ENCODE data around the gene UBALD2.
"Not testable (repeated sequence)": the region's sequence is repeated elsewhere in the genome, so short reads cannot be mapped to it uniquely, and the experiment has no call there.

The UBALD2 gene

DNA sequence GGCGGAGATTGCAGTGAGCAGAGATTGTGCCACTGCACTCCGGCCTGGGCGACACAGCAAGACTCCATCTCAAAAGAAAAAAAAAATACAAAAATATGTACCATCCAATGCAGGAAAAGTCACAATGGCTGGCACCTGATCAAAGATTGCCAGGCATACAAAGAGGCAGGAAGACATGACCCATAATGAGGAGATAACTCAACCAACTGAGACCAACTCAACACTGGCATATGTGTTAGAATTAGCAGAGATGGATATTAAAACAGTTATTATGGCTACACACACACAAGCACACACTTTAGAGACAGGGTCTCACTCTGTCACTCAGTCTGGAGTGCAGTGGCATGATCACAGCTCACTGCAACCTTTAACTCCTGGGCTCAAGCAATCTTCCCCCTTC lies 32.3 kb downstream of the UBALD2 start:
- Histone ChIP-seq H3K36me3 (ENCODE audit: insufficient read depth, low read length) (peaks cover 13% of the 10 kb centered on the region), H3K79me2 (ENCODE audit: insufficient read depth, low read length) (no peaks in the 10 kb centered on the region), H3K9me3 (ENCODE audit: insufficient read depth, low read length, severe bottlenecking) (no peaks in the 10 kb centered on the region), H3K4me3 (ENCODE audit: low read depth in 1 of 2, low read length in 2 of 2) (no peak overlapping the region), H3K4me2 (ENCODE audit: insufficient read depth, low read length) (no peak overlapping the region), H2AFZ (ENCODE audit: low read depth, low read length) (no peak overlapping the region), H3K27me3 (ENCODE audit: insufficient read depth, low read length, poor library complexity) (no peaks in the 10 kb centered on the region), H3K9ac (ENCODE audit: low read depth, low read length) (no peak overlapping the region), H4K20me1 (ENCODE audit: insufficient read depth, low read length) (no peaks in the 10 kb centered on the region), H3K4me1 (ENCODE audit: insufficient read depth, low read length) (peaks cover 3% of the 10 kb centered on the region), H3K27ac (ENCODE audit: low read length) (no peak overlapping the region)
- ATAC-seq (ENCODE audit: insufficient read depth, low read depth) (no peak), DNase-seq (no peak)
- TF ChIP-seq, protein P1, sequence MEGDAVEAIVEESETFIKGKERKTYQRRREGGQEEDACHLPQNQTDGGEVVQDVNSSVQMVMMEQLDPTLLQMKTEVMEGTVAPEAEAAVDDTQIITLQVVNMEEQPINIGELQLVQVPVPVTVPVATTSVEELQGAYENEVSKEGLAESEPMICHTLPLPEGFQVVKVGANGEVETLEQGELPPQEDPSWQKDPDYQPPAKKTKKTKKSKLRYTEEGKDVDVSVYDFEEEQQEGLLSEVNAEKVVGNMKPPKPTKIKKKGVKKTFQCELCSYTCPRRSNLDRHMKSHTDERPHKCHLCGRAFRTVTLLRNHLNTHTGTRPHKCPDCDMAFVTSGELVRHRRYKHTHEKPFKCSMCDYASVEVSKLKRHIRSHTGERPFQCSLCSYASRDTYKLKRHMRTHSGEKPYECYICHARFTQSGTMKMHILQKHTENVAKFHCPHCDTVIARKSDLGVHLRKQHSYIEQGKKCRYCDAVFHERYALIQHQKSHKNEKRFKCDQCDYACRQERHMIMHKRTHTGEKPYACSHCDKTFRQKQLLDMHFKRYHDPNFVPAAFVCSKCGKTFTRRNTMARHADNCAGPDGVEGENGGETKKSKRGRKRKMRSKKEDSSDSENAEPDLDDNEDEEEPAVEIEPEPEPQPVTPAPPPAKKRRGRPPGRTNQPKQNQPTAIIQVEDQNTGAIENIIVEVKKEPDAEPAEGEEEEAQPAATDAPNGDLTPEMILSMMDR (IDR thresholded peaks at IDR 0.05; ENCODE audit: borderline replicate concordance, extremely low read depth, low read length, poor library complexity, severe bottlenecking), result no peak
- TF ChIP-seq EZH2 (IDR thresholded peaks at IDR 0.05; ENCODE audit: borderline replicate concordance, low read depth, low read length, severe bottlenecking), result no peak

DNA sequence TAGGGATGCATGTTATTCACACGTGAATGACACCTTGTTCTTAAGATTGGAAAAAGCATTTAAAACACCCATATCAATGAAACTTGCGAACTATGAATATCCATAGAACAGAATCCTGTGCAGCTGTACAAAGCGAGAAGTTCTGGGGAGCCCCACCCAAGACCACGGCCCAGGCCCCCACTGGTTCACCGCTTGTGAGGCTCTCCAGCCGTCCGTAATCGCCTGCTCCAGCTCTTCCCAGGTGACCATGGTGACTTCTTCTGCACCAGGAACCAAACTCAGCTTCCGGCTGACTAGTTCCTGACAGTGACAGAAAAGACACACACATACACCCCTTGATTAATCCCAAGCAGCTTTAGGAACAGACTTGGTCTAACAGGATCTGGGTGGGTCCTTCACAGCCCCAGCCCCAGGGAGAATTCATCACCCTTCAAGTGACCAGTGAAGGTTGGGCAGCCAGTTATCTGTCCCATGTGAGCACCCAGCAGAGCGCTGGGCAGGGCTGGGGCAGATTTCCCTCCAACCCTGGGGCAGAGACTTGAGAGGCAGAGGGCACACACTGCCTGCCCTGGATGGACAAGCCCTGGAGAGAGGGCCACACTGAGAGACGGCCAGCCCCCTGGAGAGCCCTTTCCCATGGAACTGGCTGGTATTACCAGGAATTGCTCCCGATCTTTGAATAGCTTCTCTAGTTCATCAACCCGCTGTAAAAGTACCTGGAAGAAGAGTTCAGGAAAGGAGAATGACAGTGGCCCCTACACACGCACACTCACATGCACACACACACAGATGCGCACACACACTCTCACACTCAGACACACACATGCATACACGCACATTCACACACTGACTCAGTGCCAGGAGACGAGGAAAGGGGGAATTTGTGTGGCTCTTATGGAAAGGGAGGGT lies 39.3 kb downstream of the UBALD2 start:
- H3K9ac ChIP-seq (ENCODE audit: low read depth, low read length), result no peak overlapping the region
- H3K4me2 ChIP-seq (ENCODE audit: insufficient read depth, low read length), result no peak overlapping the region
- no peak overlapping the region for H2AFZ ChIP-seq (ENCODE audit: low read depth, low read length)
- ATAC-seq (ENCODE audit: insufficient read depth, low read depth) (no peak), DNase-seq (no peak)
- TF ChIP-seq, protein P1 (IDR thresholded peaks at IDR 0.05; ENCODE audit: borderline replicate concordance, extremely low read depth, low read length, poor library complexity, severe bottlenecking), result no peak
- no peak for TF ChIP-seq EZH2 (IDR thresholded peaks at IDR 0.05; ENCODE audit: borderline replicate concordance, low read depth, low read length, severe bottlenecking)
- no peaks in the 10 kb centered on the region for H3K9me3 ChIP-seq (ENCODE audit: insufficient read depth, low read length, severe bottlenecking)
- no peaks in the 10 kb centered on the region for H3K4me1 ChIP-seq (ENCODE audit: insufficient read depth, low read length)
- no peaks in the 10 kb centered on the region for H3K79me2 ChIP-seq (ENCODE audit: insufficient read depth, low read length)
- 0 out of 2 replicates have a peak, but pooled peaks cover 12% of the 10 kb centered on the region for H3K36me3 ChIP-seq (ENCODE audit: insufficient read depth, low read length)
- H3K4me3 ChIP-seq (ENCODE audit: low read depth in 1 of 2, low read length in 2 of 2), result no peak overlapping the region
- no peak overlapping the region for H3K27ac ChIP-seq (ENCODE audit: low read length)
- H3K27me3 ChIP-seq (ENCODE audit: insufficient read depth, low read length, poor library complexity), result no peaks in the 10 kb centered on the region
- H4K20me1 ChIP-seq (ENCODE audit: insufficient read depth, low read length), result no peaks in the 10 kb centered on the region

DNA sequence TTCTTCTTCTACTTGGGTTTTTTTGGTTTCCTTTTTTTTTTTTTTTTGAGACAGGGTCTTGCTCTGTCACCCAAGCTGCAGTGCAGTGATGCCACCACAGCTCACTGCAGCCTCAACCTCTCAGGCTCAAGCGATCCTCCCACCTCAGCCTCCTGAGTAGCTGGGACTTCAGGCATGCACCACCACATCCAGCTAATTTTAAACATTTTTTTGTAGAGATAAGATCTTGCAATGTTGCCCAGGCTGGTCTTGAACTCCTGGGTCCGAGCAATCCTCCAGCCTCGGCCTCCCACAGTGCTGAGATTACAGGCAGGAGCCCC lies 39.9 kb downstream of the UBALD2 start:
- not testable (repeated sequence) for ATAC-seq (ENCODE audit: insufficient read depth, low read depth)

DNA sequence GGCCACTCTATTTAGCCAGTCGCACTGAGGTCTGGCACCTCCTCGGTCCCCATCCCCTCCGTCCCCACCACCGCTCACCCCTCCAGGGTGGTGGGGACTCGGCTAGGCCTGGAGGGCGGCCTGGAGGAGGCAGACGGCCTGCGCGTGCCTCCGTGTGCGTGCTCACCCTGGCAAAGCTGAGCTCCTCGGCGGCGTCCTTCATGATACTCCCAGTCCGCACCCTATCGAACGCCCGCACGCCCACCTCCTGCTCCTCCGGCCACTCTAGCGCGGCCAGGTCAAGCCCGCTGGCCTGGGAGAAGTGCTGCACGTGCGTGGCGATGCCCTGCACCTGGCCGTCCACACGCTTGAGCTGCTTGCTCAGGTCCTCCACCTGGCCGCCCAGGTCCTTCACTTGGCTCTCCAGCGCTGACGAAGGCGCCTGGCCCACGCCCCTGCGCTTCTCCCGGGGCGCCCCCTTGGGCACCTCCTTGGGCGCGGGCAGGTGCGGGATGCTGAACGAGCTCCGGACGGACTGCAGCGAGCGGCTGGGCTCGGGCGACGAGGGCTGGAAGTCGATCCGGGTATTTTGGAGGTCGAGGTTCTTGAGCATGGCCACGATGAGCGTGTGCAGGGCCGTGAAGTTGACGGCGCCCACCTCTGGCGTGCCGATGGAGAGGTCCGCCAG lies 42.3 kb downstream of the UBALD2 start:
- no peaks in the 10 kb centered on the region for H3K79me2 ChIP-seq (ENCODE audit: insufficient read depth, low read length)
- H3K4me1 ChIP-seq (ENCODE audit: insufficient read depth, low read length), result no peaks in the 10 kb centered on the region
- no peak overlapping the region for H3K27ac ChIP-seq (ENCODE audit: low read length)
- peaks cover 36% of the 10 kb centered on the region for H3K36me3 ChIP-seq (ENCODE audit: insufficient read depth, low read length)
- H3K9ac ChIP-seq (ENCODE audit: low read depth, low read length), result no peak overlapping the region
- no peaks in the 10 kb centered on the region for H3K9me3 ChIP-seq (ENCODE audit: insufficient read depth, low read length, severe bottlenecking)
- H3K27me3 ChIP-seq (ENCODE audit: insufficient read depth, low read length, poor library complexity), result no peaks in the 10 kb centered on the region
- ATAC-seq (ENCODE audit: insufficient read depth, low read depth), result no peak
- DNase-seq, result no peak
- no peak overlapping the region for H3K4me2 ChIP-seq (ENCODE audit: insufficient read depth, low read length)
- H3K4me3 ChIP-seq (ENCODE audit: low read depth in 1 of 2, low read length in 2 of 2), result no peak overlapping the region
- TF ChIP-seq, protein P1 (IDR thresholded peaks at IDR 0.05; ENCODE audit: borderline replicate concordance, extremely low read depth, low read length, poor library complexity, severe bottlenecking), result no peak
- no peak for TF ChIP-seq EZH2 (IDR thresholded peaks at IDR 0.05; ENCODE audit: borderline replicate concordance, low read depth, low read length, severe bottlenecking)
- H4K20me1 ChIP-seq (ENCODE audit: insufficient read depth, low read length), result no peaks in the 10 kb centered on the region
- no peak overlapping the region for H2AFZ ChIP-seq (ENCODE audit: low read depth, low read length)

More for the DNA sequence above, 39.9 kb downstream of the UBALD2 start:
- H3K9me3 ChIP-seq (ENCODE audit: insufficient read depth, low read length, severe bottlenecking); H3K4me2 ChIP-seq (ENCODE audit: insufficient read depth, low read length); H3K4me1 ChIP-seq (ENCODE audit: insufficient read depth, low read length); H3K9ac ChIP-seq (ENCODE audit: low read depth, low read length); H3K4me3 ChIP-seq (ENCODE audit: low read depth in 1 of 2, low read length in 2 of 2); H2AFZ ChIP-seq (ENCODE audit: low read depth, low read length); H3K27ac ChIP-seq (ENCODE audit: low read length); H3K27me3 ChIP-seq (ENCODE audit: insufficient read depth, low read length, poor library complexity); DNase-seq; H3K79me2 ChIP-seq (ENCODE audit: insufficient read depth, low read length); H4K20me1 ChIP-seq (ENCODE audit: insufficient read depth, low read length): not testable (repeated sequence)
- H3K36me3 ChIP-seq (ENCODE audit: insufficient read depth, low read length), result 0 out of 2 replicates have a peak, but pooled peaks cover 14% of the 10 kb centered on the region

Data from DND-41 (cell line).